Measurements from ENCODE around the gene MAP1A.

GRCh38 chr15:43529141-43529540 lies 11.7 kb downstream of the MAP1A start:
- TF ChIP-seq CTCF (IDR thresholded peaks at IDR 0.05), result no peak
- no peak for TF ChIP-seq POLR2A (IDR thresholded peaks at IDR 0.05)
- TF ChIP-seq POLR2AphosphoS5 (IDR thresholded peaks at IDR 0.05), result no peak
